HS-27A (cell line): ENCODE measurements around the gene YARS1.

ENCODE experiments used
- DNase-seq: peaks from one replicate; pipeline ENCODE4 v3.0.0-alpha.2; 2012; ENCODE audit warnings: low read depth, missing footprints

YARS1 gene

DNA sequence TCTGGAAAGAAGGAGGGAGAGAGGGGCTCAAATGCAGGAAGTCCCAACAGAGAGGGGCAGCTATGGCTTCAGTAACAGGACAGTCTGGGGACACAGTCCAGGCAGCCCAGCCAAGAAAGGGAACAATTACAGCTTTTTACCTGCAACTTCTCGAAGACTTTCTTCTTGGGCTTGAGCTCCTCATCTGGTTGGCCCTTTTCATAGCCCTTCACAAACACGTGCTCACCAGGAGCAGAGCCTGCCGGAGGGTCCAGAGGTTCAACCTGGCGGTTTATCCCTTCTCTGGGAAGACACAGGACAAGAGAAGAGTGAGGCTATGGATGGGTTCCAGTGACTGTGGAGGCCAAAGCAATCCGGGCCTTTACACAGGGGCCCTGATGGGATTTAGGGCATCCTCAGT lies 37.9 kb downstream of the YARS1 start:
- no peak for DNase-seq

DNA sequence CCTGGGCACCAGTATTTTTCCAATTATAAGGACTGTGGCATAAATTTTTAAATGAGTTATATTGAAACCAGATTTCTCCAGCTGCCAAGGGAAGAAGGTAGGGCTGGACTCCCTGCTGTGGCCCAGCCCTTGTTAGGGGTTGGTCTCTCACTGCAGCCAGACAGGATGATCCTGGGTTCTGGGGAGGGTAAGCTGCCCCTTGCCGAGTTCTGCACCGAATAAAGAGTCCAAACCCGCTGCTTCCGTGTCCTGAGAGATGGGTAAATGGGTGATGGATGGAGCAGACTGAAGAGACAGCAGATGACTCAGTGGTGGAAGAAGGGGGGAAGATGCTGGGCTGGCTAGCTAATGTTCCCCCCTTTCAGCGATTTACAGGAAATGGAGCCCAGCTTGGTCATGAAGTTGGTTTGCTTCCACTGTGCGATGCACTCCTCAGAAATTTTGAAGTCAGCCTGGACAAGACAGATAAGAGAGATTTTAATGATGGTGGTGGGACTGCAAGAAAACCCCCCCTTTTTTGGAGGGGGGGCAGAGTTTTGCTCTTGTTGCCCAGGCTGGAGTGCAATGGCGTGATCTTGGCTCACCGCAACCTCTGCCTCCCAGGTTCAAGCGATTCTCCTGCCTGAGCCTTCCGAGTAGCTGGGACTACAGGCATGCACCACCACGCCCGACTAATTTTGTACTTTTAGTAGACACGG lies 41.4 kb downstream of the YARS1 start:
- no peak for DNase-seq

DNA sequence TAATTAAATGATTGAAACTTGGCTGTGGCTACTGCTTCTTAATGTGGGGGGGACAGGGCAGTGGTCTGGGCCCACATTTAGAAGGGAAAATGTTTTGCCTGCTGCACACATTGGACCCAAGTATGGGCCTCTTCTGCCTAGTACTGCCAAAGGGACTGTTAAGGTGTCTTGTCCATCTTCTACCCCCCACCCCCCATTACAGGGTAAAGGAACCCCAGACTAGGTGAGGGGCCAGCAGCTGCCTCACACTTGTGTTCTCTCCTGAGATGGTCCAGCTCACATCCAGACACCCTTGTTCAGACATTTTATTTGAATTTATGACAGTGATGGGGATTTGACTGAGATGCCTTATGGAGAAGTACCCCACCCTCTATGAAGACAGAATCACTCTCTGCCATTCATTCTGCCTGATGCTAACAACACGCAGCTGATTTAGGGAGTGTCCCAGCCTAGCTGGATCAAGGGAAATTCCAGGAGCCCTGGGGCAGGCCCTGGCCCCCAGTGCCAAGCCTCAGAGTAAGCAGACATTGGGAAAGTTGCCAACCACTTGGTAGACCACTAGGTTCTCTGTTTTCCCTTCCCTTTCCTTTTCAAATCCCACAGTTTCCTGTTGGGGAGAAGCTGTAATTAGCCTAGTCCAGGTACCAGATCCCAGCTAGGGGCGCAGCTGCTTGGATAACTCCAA lies 42.1 kb downstream of the YARS1 start:
- DNase-seq, result no peak

DNA sequence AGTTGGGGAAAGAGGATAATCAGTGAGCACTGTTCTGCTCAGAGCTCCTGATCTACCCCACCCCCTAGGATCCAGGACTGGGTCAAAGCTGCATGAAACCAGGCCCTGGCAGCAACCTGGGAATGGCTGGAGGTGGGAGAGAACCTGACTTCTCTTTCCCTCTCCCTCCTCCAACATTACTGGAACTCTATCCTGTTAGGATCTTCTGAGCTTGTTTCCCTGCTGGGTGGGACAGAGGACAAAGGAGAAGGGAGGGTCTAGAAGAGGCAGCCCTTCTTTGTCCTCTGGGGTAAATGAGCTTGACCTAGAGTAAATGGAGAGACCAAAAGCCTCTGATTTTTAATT lies 42.7 kb downstream of the YARS1 start:
- DNase-seq, result no peak

GRCh38 chr1:32773764-32774463 lies 43.2 kb downstream of the YARS1 start:
- no peak for DNase-seq

GRCh38 chr1:32773018-32773763 lies 44.0 kb downstream of the YARS1 start:
- DNase-seq, result no peak

DNA sequence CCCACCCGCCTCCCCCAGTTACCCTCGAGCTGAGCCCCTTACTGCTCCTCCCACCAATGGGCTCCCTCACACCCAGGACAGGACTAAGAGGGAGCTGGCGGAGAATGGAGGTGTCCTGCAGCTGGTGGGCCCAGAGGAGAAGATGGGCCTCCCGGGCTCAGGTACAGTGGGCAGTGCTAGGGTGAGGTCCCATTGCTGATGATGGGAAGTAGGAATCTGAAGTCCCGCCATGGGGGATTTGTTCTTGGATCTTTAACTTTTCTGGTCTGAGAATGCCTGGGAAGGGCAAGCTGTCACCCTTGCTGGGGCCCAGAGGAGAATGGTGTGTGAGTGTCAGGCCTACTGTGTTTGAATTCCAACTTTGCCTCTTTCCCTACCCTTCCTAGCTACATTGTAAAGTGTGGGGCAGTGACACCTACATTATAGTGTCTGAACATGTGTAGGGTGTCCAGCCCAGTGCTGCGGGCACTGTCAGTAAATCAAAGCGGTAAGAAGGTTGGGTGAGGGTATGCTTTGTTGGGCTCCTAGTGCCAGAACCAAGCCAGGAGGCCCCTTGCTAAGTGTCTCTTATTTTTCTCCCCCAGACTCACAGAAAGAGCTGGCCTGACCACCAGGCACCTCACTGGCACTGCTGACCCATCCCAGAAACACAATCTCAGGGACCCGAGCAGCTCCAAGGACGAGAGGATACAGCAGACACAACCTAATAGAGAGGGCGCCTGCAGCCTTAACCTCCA lies 44.7 kb downstream of the YARS1 start:
- DNase-seq, result no peak

GRCh38 chr1:32771561-32772280 lies 45.4 kb downstream of the YARS1 start:
- DNase-seq, result no peak

GRCh38 chr1:32770741-32771548 lies 46.2 kb downstream of the YARS1 start:
- DNase-seq, result no peak

DNA sequence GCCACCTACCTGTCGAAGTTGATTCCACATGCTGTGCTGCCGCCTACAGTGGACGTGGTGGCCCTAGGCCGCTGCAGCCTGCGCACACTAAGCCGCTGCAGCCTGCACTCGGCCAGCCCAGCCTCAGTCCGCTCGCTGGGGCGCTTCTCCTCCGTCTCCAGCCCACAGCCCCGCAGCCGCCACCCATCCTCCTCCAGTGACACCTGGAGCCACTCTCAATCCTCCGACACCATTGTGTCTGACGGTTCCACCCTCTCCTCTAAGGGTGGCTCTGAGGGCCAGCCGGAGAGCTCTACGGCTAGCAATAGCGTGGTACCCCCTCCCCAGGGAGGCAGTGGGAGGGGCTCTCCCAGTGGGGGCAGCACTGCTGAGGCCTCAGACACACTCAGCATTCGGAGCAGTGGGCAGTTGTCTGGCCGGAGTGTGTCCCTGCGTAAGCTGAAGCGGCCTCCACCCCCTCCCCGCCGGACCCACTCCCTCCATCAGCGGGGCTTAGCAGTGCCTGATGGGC lies 46.9 kb downstream of the YARS1 start:
- DNase-seq, result no peak

GRCh38 chr1:32769524-32770220 lies 47.5 kb downstream of the YARS1 start:
- DNase-seq, result no peak

GRCh38 chr1:32768110-32768850 lies 48.9 kb downstream of the YARS1 start:
- no peak for DNase-seq

- DNase-seq, result no peak
Measured at GRCh38 chr1:32767641-32768040, 49.5 kb downstream of the YARS1 start.

DNA sequence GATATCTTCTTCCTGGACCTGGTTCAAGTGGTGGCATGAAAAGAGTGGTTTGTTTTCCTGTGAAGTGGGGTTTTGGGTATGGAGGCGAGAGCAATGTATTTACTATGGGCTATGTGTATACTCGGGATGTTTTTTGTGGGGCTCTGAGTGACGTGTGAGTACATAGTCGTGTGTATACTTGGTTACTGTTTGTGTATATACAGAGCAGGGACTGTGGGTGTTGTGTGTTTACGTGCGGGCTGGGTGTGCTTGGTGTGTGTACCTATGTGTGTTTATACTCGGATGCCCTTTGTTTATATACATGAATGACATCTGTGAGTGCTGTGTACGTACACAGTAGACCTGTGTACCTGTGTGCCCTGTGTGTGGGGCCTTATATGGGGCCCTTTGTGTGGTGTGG lies 50.0 kb downstream of the YARS1 start:
- no peak for DNase-seq

DNA sequence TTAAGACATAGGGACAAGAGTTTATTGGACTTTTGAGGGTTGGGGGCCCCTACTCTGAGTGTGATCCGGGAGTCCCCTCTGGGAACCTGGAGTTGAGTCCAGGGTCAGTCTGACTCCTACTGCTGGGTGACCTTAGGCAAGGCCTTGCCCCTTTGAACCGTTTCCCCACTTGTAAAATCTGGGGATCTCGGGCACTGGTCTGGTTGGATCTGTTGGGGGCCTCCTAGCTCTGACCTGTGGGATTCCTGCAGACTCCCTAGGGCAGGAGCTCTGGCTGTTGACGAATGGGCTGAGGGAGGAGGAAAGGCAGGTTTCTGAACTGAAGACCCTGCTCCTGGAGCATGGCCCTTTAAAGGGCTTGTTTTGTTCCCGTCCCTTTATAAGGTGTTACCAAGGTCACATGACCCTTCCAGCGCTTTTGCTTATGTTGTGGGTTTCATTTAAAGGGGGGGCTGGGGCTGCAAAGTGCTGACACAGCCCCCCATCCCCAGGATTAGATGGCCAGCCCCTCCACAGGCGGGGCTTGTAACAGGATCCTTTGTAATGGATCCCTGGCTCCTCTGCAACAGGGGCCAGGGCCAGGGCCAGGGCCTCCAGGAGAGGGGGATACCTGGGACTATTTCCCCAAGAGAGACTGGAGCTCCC lies 50.7 kb downstream of the YARS1 start:
- no peak for DNase-seq

GRCh38 chr1:32765570-32766327 lies 51.4 kb downstream of the YARS1 start:
- DNase-seq, result no peak

GRCh38 chr1:32764826-32765569 lies 52.2 kb downstream of the YARS1 start:
- no peak for DNase-seq
